ENCODE measurements around the gene EFNA5. TPM values are rescaled to one million over a fixed set of nuclear protein-coding genes. Genes with fewer than 3 reads are reported as not detected.

The EFNA5 gene
- total RNA-seq, 1 experiment from 2014 or later, result 0.22 TPM

- BruUV-seq (replicated peaks), result no TSS peak
- Histone ChIP-seq H3K79me2 (ENCODE audit: insufficient read depth, low read length) (no peaks in the 10 kb centered on the region), H3K9me3 (ENCODE audit: control insufficient read depth in 1 of 2, insufficient read depth in 1 of 2, low read depth in 1 of 2, low read length in 2 of 2) (no peaks in the 10 kb centered on the region), H3K27me3 (ENCODE audit: insufficient read depth, low read length) (no peaks in the 10 kb centered on the region), H4K20me1 (ENCODE audit: insufficient read depth) (no peaks in the 10 kb centered on the region), H3K9ac (ENCODE audit: low read length) (no peak overlapping the region), H2AFZ (ENCODE audit: low read depth, low read length, poor library complexity, severe bottlenecking) (no peak overlapping the region), H3K4me3 (replicated peaks in 1 of 2; ENCODE audit: low read depth in 1 of 2, low read length in 2 of 2) (no peak overlapping the region), H3K27ac (ENCODE audit: low read depth, low read length) (no peak overlapping the region), H3K4me2 (ENCODE audit: low read length) (no peak overlapping the region), H3K4me1 (ENCODE audit: control insufficient read depth in 1 of 2, insufficient read depth in 2 of 2, low read length in 2 of 2) (no peaks in the 10 kb centered on the region), H3K36me3 (ENCODE audit: control insufficient read depth in 1 of 2, insufficient read depth in 2 of 2, low read length in 2 of 2) (no peaks in the 10 kb centered on the region), H3K9me2 (ENCODE audit: insufficient read depth) (no peaks in the 10 kb centered on the region)
- ChIA-PET RAD21 (ENCODE audit: low non-redundant PET in 1 of 2, low total read pairs in 2 of 2, uncharacterized antibody in 2 of 2, unreplicated experiment in 2 of 2) (no interaction called here), POLR2A (no interaction called here), CTCF (no interaction called here)
- intact Hi-C loops (cut with micrococcal nuclease), result no loop called here
- TF ChIP-seq SRF (IDR thresholded peaks at IDR 0.05; ENCODE audit: low read depth) (no peak), CBX3 (IDR thresholded peaks at IDR 0.05; ENCODE audit: low read depth) (no peak), CTCF (IDR thresholded peaks at IDR 0.05 in 2 of 3, conservative IDR thresholded peaks at IDR 0.05 in 1 of 3; ENCODE audit: borderline replicate concordance in 1 of 3, insufficient read depth in 1 of 3, low read depth in 2 of 3, low read length in 2 of 3) (no peak), ATF3 (IDR thresholded peaks at IDR 0.05) (no peak), CEBPB (IDR thresholded peaks at IDR 0.05; ENCODE audit: low read depth) (no peak), EZH2phosphoT487 (IDR thresholded peaks at IDR 0.05; ENCODE audit: borderline replicate concordance) (no peak), POLR2AphosphoS5 (IDR thresholded peaks at IDR 0.05; ENCODE audit: low read depth, low read length) (no peak), SP1 (IDR thresholded peaks at IDR 0.05; ENCODE audit: low read depth) (no peak), EZH2 (IDR thresholded peaks at IDR 0.05) (no peak), EGR1 (IDR thresholded peaks at IDR 0.05; ENCODE audit: low read depth) (no peak), TCF7L2 (IDR thresholded peaks at IDR 0.05; ENCODE audit: borderline replicate concordance, extremely low read depth, insufficient read depth, insufficient read length) (no peak), SIN3A (IDR thresholded peaks at IDR 0.05; ENCODE audit: low read depth) (no peak), YY1 (IDR thresholded peaks at IDR 0.05; ENCODE audit: extremely low read depth, insufficient replicate concordance, low read depth, low read length) (no peak), ZBTB33 (IDR thresholded peaks at IDR 0.05; ENCODE audit: extremely low read depth, insufficient replicate concordance, low read length) (no peak)
- TF ChIP-seq, protein P1, sequence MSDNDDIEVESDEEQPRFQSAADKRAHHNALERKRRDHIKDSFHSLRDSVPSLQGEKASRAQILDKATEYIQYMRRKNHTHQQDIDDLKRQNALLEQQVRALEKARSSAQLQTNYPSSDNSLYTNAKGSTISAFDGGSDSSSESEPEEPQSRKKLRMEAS (IDR thresholded peaks at IDR 0.05), result no peak
- TF ChIP-seq, protein P2, sequence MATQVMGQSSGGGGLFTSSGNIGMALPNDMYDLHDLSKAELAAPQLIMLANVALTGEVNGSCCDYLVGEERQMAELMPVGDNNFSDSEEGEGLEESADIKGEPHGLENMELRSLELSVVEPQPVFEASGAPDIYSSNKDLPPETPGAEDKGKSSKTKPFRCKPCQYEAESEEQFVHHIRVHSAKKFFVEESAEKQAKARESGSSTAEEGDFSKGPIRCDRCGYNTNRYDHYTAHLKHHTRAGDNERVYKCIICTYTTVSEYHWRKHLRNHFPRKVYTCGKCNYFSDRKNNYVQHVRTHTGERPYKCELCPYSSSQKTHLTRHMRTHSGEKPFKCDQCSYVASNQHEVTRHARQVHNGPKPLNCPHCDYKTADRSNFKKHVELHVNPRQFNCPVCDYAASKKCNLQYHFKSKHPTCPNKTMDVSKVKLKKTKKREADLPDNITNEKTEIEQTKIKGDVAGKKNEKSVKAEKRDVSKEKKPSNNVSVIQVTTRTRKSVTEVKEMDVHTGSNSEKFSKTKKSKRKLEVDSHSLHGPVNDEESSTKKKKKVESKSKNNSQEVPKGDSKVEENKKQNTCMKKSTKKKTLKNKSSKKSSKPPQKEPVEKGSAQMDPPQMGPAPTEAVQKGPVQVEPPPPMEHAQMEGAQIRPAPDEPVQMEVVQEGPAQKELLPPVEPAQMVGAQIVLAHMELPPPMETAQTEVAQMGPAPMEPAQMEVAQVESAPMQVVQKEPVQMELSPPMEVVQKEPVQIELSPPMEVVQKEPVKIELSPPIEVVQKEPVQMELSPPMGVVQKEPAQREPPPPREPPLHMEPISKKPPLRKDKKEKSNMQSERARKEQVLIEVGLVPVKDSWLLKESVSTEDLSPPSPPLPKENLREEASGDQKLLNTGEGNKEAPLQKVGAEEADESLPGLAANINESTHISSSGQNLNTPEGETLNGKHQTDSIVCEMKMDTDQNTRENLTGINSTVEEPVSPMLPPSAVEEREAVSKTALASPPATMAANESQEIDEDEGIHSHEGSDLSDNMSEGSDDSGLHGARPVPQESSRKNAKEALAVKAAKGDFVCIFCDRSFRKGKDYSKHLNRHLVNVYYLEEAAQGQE (IDR thresholded peaks at IDR 0.05; ENCODE audit: low read depth), result no peak
- DNase-seq (ENCODE audit: low read depth, low spot score), result no peak
- ATAC-seq, result no peak
These were observed 16.7 kb upstream of the EFNA5 start for GRCh38 chr5:107687404-107687803.
